Esophagus squamous epithelium (tissue), 5 donors: ENCODE measurements around the gene LMLN. TPM values are rescaled to one million over a fixed set of nuclear protein-coding genes. Genes with fewer than 3 reads are reported as not detected.

ENCODE experiments used
- DNase-seq: peaks from one replicate; lab custom pipeline; 2025; lab: John Stamatoyannopoulos, UW
- H3K27ac ChIP-seq, 4 donors: fragments of 200-600 bp; sonication (generic); one replicate each; pipeline ENCODE4 v1.5.1; 2016 to 2019; ENCODE audit warnings: mild to moderate bottlenecking in 1 of 4
- H3K27me3 ChIP-seq, 4 donors: fragments of 200-600 bp; sonication (generic); 1 replicate in 3 of 4; 2 replicates in 1 of 4; pipeline versions ENCODE4 v1.5.1 to v1.6.0; 2017 to 2021; ENCODE audit warnings: antibody characterized with exemption in 1 of 4
- H3K36me3 ChIP-seq, 3 donors: fragments of 200-600 bp; sonication (generic); one replicate each; pipeline ENCODE4 v1.5.1; 2016 to 2019
- H3K4me1 ChIP-seq, 3 donors: fragments of 200-600 bp; sonication (generic); one replicate each; pipeline ENCODE4 v1.5.1; 2017 to 2019
- H3K4me3 ChIP-seq, 4 donors: fragments of 200-600 bp; sonication (generic); 1 replicate in 3 of 4; 2 replicates in 1 of 4; pipeline ENCODE4 v1.5.1; 2016 to 2019; ENCODE audit warnings: mild to moderate bottlenecking in 2 of 4, moderate library complexity in 1 of 4
- H3K9me3 ChIP-seq, 3 donors: fragments of 200-600 bp; sonication (generic); one replicate each; pipeline ENCODE4 v1.5.1; 2016 to 2019
- POLR2A ChIP-seq, 4 donors: fragments of 450-650 bp; IDR thresholded peaks; one replicate each; pipeline ENCODE4 v1.6.1; 2017; ENCODE audit warnings: antibody characterized with exemption in 4 of 4, mild to moderate bottlenecking in 4 of 4, moderate library complexity in 3 of 4
- WGBS, 2 donors: methylation state at CpG; one replicate each; pipeline ENCODE4 v1.1.5; 2018; 5-methylcytosine and 5-hydroxymethylcytosine counted together
- intact Hi-C: fragments of 100-400 bp; cut with DNase I; formaldehyde crosslinking; loops from one replicate; pipeline ENCODE4 v1.15.0; 2022
- total RNA-seq, 4 donors: library from RNA; depleted of rRNA; stranded (reverse); fragments of >200 nt; gene quantifications; one replicate each; pipeline ENCODE4 v1.1.0, GENCODE V29; 2016
- TF ChIP-seq, protein P1 (sequence below), 6 experiments: fragments of 450-650 bp in 4 of 6; fragments of 200-600 bp in 2 of 6; sonication (generic) in 2 of 6; IDR thresholded peaks; one replicate each; pipeline ENCODE4 v1.5.1; 2016 to 2019; ENCODE audit warnings: antibody characterized with exemption in 6 of 6, mild to moderate bottlenecking in 4 of 6, moderate library complexity in 4 of 6
- donor health status: DM: yes; HTN: yes; CAD: no.

The LMLN gene
- total RNA-seq, 4 donors from 2014 or later = 3.5 to 5.2 (median 4.4) TPM

DNA sequence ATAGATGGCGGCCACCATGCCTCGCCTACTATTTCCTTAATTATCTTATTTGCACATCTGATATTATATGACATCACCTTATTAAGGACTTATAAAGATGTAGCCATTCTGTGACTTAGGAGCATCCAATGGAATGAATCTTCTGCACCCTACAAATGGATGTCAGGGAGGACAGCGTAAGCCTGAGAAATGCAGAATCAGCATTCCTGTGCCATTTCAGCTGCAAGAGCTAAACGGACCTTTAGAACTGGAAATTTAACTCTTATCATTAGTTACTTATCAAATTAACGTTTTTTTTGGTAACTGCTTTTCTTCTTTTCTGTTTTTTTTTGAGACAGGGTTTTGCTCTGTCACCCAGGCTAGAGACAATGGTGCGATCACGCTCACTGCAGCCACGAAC, 65.6 kb downstream of the LMLN start:
- DNase-seq = no peak
- no peaks in the 10 kb centered on the region for H3K27me3 ChIP-seq
- H3K9me3 ChIP-seq = no peaks in the 10 kb centered on the region
- no peak overlapping the region for H3K27ac ChIP-seq
- H3K4me3 ChIP-seq = no peak overlapping the region
- peaks cover 0 to 40% (median 0%) of the 10 kb centered on the region in 3 donors for H3K36me3 ChIP-seq
- 89 to 91% methylated on average over 8 of the region's 8 CpGs for WGBS, 2 donors
- intact Hi-C loops = no loop called here
- no peaks in the 10 kb centered on the region for H3K4me1 ChIP-seq
- TF ChIP-seq, protein P1, sequence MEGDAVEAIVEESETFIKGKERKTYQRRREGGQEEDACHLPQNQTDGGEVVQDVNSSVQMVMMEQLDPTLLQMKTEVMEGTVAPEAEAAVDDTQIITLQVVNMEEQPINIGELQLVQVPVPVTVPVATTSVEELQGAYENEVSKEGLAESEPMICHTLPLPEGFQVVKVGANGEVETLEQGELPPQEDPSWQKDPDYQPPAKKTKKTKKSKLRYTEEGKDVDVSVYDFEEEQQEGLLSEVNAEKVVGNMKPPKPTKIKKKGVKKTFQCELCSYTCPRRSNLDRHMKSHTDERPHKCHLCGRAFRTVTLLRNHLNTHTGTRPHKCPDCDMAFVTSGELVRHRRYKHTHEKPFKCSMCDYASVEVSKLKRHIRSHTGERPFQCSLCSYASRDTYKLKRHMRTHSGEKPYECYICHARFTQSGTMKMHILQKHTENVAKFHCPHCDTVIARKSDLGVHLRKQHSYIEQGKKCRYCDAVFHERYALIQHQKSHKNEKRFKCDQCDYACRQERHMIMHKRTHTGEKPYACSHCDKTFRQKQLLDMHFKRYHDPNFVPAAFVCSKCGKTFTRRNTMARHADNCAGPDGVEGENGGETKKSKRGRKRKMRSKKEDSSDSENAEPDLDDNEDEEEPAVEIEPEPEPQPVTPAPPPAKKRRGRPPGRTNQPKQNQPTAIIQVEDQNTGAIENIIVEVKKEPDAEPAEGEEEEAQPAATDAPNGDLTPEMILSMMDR (IDR thresholded peaks at IDR 0.05) = no peak
- no peak for TF ChIP-seq POLR2A (IDR thresholded peaks at IDR 0.05)

DNA sequence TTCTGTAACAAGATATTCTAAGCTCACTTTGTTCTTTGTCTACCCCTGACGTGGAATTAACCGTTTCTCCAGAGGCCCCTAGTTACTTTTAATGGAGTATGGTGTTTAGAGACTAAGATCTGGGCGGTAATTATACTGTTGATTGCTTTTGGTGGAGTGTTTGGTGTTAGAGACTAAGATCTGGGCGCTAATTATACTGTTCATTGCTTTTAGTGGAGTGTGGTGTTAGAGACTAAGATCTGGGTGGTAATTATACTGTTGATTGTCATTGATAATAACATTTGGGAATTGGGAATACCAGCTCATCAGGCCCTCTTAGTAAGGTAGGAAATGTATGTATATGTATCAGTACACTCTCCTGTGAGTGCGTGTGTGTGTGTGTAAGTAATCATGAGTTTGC, 66.6 kb downstream of the LMLN start:
- H3K4me1 ChIP-seq = no peaks in the 10 kb centered on the region

DNA sequence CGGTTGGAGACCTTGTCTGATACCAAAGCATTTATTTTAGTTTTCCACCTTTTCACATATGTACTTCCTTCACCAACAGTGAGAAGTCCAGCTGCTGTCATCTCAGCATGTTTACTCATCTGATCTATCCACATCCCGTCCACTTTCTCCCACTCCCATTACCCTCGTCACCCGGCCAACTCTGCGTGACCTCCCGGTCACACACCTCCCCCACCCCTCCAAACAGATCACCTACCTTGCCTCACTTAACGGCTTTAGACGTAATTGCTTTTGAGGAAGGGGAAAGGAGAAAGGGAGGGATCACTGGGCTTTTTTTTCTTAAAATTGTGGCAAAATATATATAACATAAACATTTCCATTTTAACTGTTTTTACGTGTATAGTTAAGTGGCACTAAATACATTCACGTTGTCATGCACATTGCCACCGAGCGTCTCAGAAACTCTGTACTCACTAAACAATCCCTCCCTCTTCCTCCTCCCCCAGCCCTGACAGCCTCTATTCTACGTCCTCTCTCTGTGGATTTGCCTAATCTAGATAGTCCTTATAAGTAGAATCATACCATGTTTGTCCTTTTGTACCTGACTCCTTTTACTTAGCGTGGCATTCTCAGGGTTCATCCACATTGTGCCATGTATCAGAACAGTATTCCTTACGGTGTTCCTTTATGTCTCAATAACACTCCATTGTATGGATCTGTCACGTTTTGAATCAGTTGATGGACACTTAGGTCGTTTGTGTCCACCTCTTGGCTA, 67.2 kb downstream of the LMLN start:
- 83 to 88% methylated on average over 17 of the region's 17 CpGs for WGBS, 2 donors
- DNase-seq = no peak
- intact Hi-C loops = no loop called here

More for the DNA sequence above, 66.6 kb downstream of the LMLN start:
- intact Hi-C loops = no loop called here
- Histone ChIP-seq H3K9me3 (no peaks in the 10 kb centered on the region), H3K4me3 (no peak overlapping the region), H3K36me3 (peaks cover 0 to 41% (median 0%) of the 10 kb centered on the region in 3 donors), H3K27ac (no peak overlapping the region), H3K27me3 (no peaks in the 10 kb centered on the region)
- 86 to 94% methylated on average over 5 of the region's 5 CpGs for WGBS, 2 donors
- no peak for DNase-seq
- TF ChIP-seq, protein P1 (IDR thresholded peaks at IDR 0.05) = no peak
- no peak for TF ChIP-seq POLR2A (IDR thresholded peaks at IDR 0.05)

DNA sequence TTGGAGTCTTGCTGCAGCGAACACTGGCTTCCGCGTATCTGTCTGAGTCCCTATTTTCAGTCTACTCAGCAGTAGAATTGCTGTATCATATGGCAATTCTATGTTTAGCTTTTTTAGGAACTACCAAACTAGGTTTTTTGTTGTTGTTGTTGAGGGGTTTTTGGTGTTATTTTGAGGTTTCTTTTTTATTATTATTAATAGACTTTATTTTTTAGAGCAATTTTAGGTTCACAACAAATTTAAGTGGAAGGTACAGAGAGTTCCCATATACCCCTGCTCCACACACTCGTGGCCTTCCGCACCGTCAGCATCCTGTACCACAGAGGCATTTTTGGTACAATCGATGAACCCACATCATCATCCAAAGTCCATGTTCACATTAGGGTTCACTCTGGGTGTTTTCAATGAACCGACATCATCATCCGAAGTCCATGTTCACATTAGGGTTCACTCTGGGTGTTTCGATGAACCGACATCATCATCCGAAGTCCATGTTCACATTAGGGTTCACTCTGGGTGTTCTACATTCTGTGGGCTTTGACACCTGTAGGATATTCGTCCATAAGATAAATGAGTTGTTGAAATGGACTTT, 67.9 kb downstream of the LMLN start:
- intact Hi-C loops = no loop called here
- no peak overlapping the region for H3K4me3 ChIP-seq
- H3K27ac ChIP-seq = no peak overlapping the region
- H3K4me1 ChIP-seq = no peaks in the 10 kb centered on the region
- TF ChIP-seq, protein P1 (IDR thresholded peaks at IDR 0.05) = no peak
- TF ChIP-seq POLR2A (IDR thresholded peaks at IDR 0.05) = no peak
- WGBS, 2 donors = 96 to 97% methylated on average over 13 of the region's 13 CpGs
- H3K27me3 ChIP-seq = no peaks in the 10 kb centered on the region
- peaks cover 0 to 32% (median 0%) of the 10 kb centered on the region in 3 donors for H3K36me3 ChIP-seq
- H3K9me3 ChIP-seq = no peaks in the 10 kb centered on the region
- no peak for DNase-seq

More for the DNA sequence above, 67.2 kb downstream of the LMLN start:
- H3K27ac ChIP-seq = no peak overlapping the region
- no peaks in the 10 kb centered on the region for H3K27me3 ChIP-seq
- no peaks in the 10 kb centered on the region for H3K4me1 ChIP-seq
- H3K9me3 ChIP-seq = no peaks in the 10 kb centered on the region
- H3K4me3 ChIP-seq = no peak overlapping the region
- no peak for TF ChIP-seq POLR2A (IDR thresholded peaks at IDR 0.05)
- TF ChIP-seq, protein P1 (IDR thresholded peaks at IDR 0.05) = no peak
- H3K36me3 ChIP-seq = peaks cover 0 to 37% (median 0%) of the 10 kb centered on the region in 3 donors

DNA sequence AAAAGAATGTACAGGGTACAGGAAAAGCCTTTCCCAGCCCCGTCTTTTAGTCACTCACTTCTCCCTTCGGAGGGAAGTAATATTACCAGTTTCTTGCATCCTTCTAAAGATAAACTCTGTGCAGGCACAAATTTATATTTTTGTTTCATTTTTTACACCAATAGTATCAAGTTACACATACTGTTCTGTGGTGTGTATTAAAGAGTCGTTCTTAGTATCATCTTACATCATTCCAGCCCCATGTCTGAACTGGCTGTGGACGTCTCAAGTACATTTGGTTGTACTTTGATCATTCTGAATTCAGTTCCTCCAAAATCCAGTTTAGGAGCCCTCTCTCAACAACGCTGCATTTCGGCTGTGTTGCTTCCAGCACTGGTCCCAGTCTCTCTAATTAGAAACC, 68.7 kb downstream of the LMLN start:
- WGBS, 2 donors = 73% methylated on average over 6 of the region's 6 CpGs
- H3K4me3 ChIP-seq = no peak overlapping the region
- TF ChIP-seq POLR2A (IDR thresholded peaks at IDR 0.05) = no peak
- peaks cover 0 to 32% (median 0%) of the 10 kb centered on the region in 3 donors for H3K36me3 ChIP-seq
- no peak for DNase-seq
- H3K27ac ChIP-seq = no peak overlapping the region
- H3K9me3 ChIP-seq = no peaks in the 10 kb centered on the region
- no peaks in the 10 kb centered on the region for H3K27me3 ChIP-seq
- intact Hi-C loops = no loop called here
- H3K4me1 ChIP-seq = no peaks in the 10 kb centered on the region
